GM19397 (cell line): Measurements from ENCODE around the gene P2RX1.

Source experiments
- ATAC-seq: cut with Tn5 transposase; IDR thresholded peaks from one replicate; pipeline ENCODE4 v1.9.1; 2021; ENCODE audit warnings: mild to moderate bottlenecking, moderate library complexity; ENCODE audit not compliant: unreplicated experiment

P2RX1 gene

GRCh38 chr17:3925684-3926485 is 9.6 kb upstream of the P2RX1 start:
- no peak for ATAC-seq

- ATAC-seq = no peak
These were observed 8.5 kb upstream of the P2RX1 start for GRCh38 chr17:3924512-3925350.

GRCh38 chr17:3923466-3924190 is 7.4 kb upstream of the P2RX1 start:
- ATAC-seq = no peak

GRCh38 chr17:3922765-3923164 is 6.5 kb upstream of the P2RX1 start:
- ATAC-seq = no peak

- ATAC-seq = no peak
These were observed 5.4 kb upstream of the P2RX1 start for GRCh38 chr17:3921502-3922319.

GRCh38 chr17:3921006-3921405 is 4.7 kb upstream of the P2RX1 start:
- ATAC-seq = no peak

GRCh38 chr17:3919123-3919624 is 2.9 kb upstream of the P2RX1 start:
- ATAC-seq = no peak

- ATAC-seq = no peak
These were observed 2.3 kb upstream of the P2RX1 start for GRCh38 chr17:3918372-3919122.

- ATAC-seq = no peak
These were observed 1.2 kb upstream of the P2RX1 start for GRCh38 chr17:3917391-3917931.

- ATAC-seq = no peak
These were observed 560 bp upstream of the P2RX1 start for GRCh38 chr17:3916825-3917224.

- ATAC-seq = no peak
These were observed 677 bp downstream of the P2RX1 start for GRCh38 chr17:3915581-3915994.

GRCh38 chr17:3914312-3914670 is 2.0 kb downstream of the P2RX1 start:
- ATAC-seq = peak; percentile 41

- peak; percentile 38 for ATAC-seq
These were observed 2.5 kb downstream of the P2RX1 start for GRCh38 chr17:3913531-3914311.

GRCh38 chr17:3912827-3913226 is 3.4 kb downstream of the P2RX1 start:
- ATAC-seq = no peak

GRCh38 chr17:3911271-3912053 is 4.8 kb downstream of the P2RX1 start:
- peak; percentile 73 for ATAC-seq

GRCh38 chr17:3910420-3911270 is 5.6 kb downstream of the P2RX1 start:
- ATAC-seq = no peak

- no peak for ATAC-seq
These were observed 7.0 kb downstream of the P2RX1 start for GRCh38 chr17:3909257-3909656.
